HepG2 (cell line): ENCODE data around the gene HOXC9. TPM values are rescaled to one million over a fixed set of nuclear protein-coding genes. Genes with fewer than 3 reads are reported as not detected.

Experiments
- ATAC-seq: fragments of 200-7000 bp; cut with Tn5 transposase; 3 replicates; pipeline ENCODE4 v1.9.1; 2020; ENCODE audit warnings: mild to moderate bottlenecking, moderate library complexity
- BruUV-seq: library from RNA; stranded (reverse); fragments of 400-500 nt; replicated peaks from 2 replicates; lab custom pipeline; 2021; lab: Mats Ljungman, UMichigan
- CTCF ChIA-PET: fragments of 300-600 bp; formaldehyde crosslinking; extraction: SDS; loops from one replicate; lab custom pipeline; 2021; ENCODE audit warnings: low total read pairs, inconsistent platforms, low intra/inter-chr PET ratio; lab: Yijun Ruan, JAX
- POLR2A ChIA-PET: fragments of 350-600 bp; sonication (Branson Sonifier 250); formaldehyde crosslinking; loops from one replicate; lab custom pipeline; 2020; ENCODE audit warnings: antibody characterized with exemption, inconsistent platforms; lab: Yijun Ruan, JAX
- DNase-seq: peaks from one replicate; pipeline ENCODE4 v3.0.0-alpha.2; 2015; ENCODE audit warnings: low spot score
- FAIRE-seq: peaks from 3 replicates; lab custom pipeline; 2011; peaks lifted over from hg19 to GRCh38; lab: Jason Lieb, UNC
- H2AFZ ChIP-seq: one replicate; pipeline ENCODE4 v1.6.1; 2011; ENCODE audit warnings: low read length, inconsistent platforms
- H3K27ac ChIP-seq: fragments of 300-600 bp; 3 replicates; pipeline ENCODE4 v1.8.0; 2011; ENCODE audit warnings: mixed run types, mild to moderate bottlenecking, mixed read lengths, low read length, inconsistent platforms; ENCODE audit not compliant: insufficient read depth; ENCODE audit errors: extremely low read length
- H3K27me3 ChIP-seq, 2 experiments: fragments of 200-600 bp in 1 of 2; 2 replicates in 1 of 2; 3 replicates in 1 of 2; pipeline versions ENCODE4 v1.6.0 to v1.8.0; 2011; ENCODE audit warnings: low read length in 2 of 2, mild to moderate bottlenecking in 2 of 2, moderate library complexity in 2 of 2, inconsistent platforms in 1 of 2; ENCODE audit not compliant: insufficient read depth in 2 of 2, control insufficient read depth in 1 of 2
- H3K36me3 ChIP-seq, 2 experiments: fragments of 200-600 bp in 1 of 2; replicated peaks in 1 of 2; 2 replicates in 1 of 2; 3 replicates in 1 of 2; pipeline versions ENCODE4 v1.5.1 to v1.8.0; 2011; ENCODE audit warnings: low read length in 2 of 2, inconsistent platforms in 1 of 2; ENCODE audit not compliant: insufficient read depth in 2 of 2, control insufficient read depth in 1 of 2
- H3K4me1 ChIP-seq: 2 replicates; pipeline ENCODE4 v1.5.1; 2012; ENCODE audit warnings: low read length, inconsistent platforms; ENCODE audit not compliant: insufficient read depth
- H3K4me2 ChIP-seq: 2 replicates; pipeline ENCODE4 v1.6.0; 2011; ENCODE audit warnings: low read depth, low read length, inconsistent platforms
- H3K4me3 ChIP-seq, 3 experiments: fragments of 200-600 bp in 1 of 3; sonication (generic), shearing (Covaris generic) in 1 of 3; replicated peaks in 1 of 3; 2 replicates each; pipeline ENCODE4 v1.5.1; 2011 to 2016; ENCODE audit warnings: low read length in 3 of 3, inconsistent platforms in 2 of 3, low read depth in 2 of 3, mild to moderate bottlenecking in 2 of 3, control low read depth in 1 of 3, mixed read lengths in 1 of 3; ENCODE audit not compliant: insufficient read depth in 1 of 3
- H3K79me2 ChIP-seq: one replicate; pipeline ENCODE4 v1.6.1; 2011; ENCODE audit warnings: low read length, inconsistent platforms; ENCODE audit not compliant: insufficient read depth
- H3K9ac ChIP-seq: 2 replicates; pipeline ENCODE4 v1.6.0; 2011; ENCODE audit warnings: mild to moderate bottlenecking, low read depth, low read length, inconsistent platforms; ENCODE audit not compliant: insufficient read depth
- H3K9me3 ChIP-seq: 2 replicates; pipeline ENCODE4 v1.5.1; 2012; ENCODE audit warnings: mild to moderate bottlenecking, low read length
- H4K20me1 ChIP-seq: 2 replicates; pipeline ENCODE4 v1.6.0; 2011; ENCODE audit warnings: inconsistent platforms, mild to moderate bottlenecking, low read length, moderate library complexity; ENCODE audit not compliant: insufficient read depth
- FOXO4 ChIP-seq: sonication (generic); formaldehyde crosslinking; conservative IDR thresholded peaks from 2 replicates; pipeline ENCODE4 v1.8.1; 2023; ENCODE audit warnings: missing genetic modification reagents
- FOXP1 ChIP-seq, 2 experiments: fragments of 450-650 bp in 1 of 2; IDR thresholded peaks; 2 replicates each; pipeline ENCODE4 v1.6.1; 2017 to 2018; ENCODE audit warnings: antibody characterized with exemption in 1 of 2
- KMT2A ChIP-seq: sonication (generic); formaldehyde crosslinking; IDR thresholded peaks from 2 replicates; pipeline ENCODE4 v1.4.0; 2020; ENCODE audit warnings: missing genetic modification reagents
- MBD4 ChIP-seq: IDR thresholded peaks from 2 replicates; pipeline ENCODE4 v1.6.1; 2012; ENCODE audit warnings: low read length, inconsistent platforms, borderline replicate concordance
- NCOA5 ChIP-seq: sonication (generic); formaldehyde crosslinking; IDR thresholded peaks from 2 replicates; pipeline ENCODE4 v1.4.0; 2020; ENCODE audit warnings: missing genetic modification reagents
- NR2F6 ChIP-seq, 2 experiments: IDR thresholded peaks; 2 replicates each; pipeline ENCODE4 v1.6.1; 2016; ENCODE audit warnings: antibody characterized with exemption in 1 of 2, mild to moderate bottlenecking in 1 of 2
- PLSCR1 ChIP-seq: sonication (generic); formaldehyde crosslinking; IDR thresholded peaks from 2 replicates; pipeline ENCODE4 v1.5.0; 2020; ENCODE audit warnings: missing genetic modification reagents, mild to moderate bottlenecking, borderline replicate concordance
- SP5 ChIP-seq: IDR thresholded peaks from 2 replicates; pipeline ENCODE4 v1.6.1; 2016; ENCODE audit warnings: low read depth, borderline replicate concordance
- UBTF ChIP-seq: sonication (generic); formaldehyde crosslinking; IDR thresholded peaks from 2 replicates; pipeline ENCODE4 v1.4.0; 2020; ENCODE audit warnings: mild to moderate bottlenecking, missing genetic modification reagents
- ZNF281 ChIP-seq: sonication (generic); formaldehyde crosslinking; IDR thresholded peaks from 2 replicates; pipeline ENCODE4 v1.4.0; 2020; ENCODE audit warnings: missing genetic modification reagents, borderline replicate concordance
- ZNF337 ChIP-seq: sonication (generic); formaldehyde crosslinking; IDR thresholded peaks from 2 replicates; pipeline ENCODE4 v1.5.1; 2020; ENCODE audit warnings: missing genetic modification reagents, low read depth, mild to moderate bottlenecking, borderline replicate concordance
- ZNF446 ChIP-seq: sonication (generic); formaldehyde crosslinking; IDR thresholded peaks from 2 replicates; pipeline ENCODE4 v1.5.0; 2020; ENCODE audit warnings: mild to moderate bottlenecking, missing genetic modification reagents
- ZNF614 ChIP-seq: IDR thresholded peaks from 2 replicates; pipeline ENCODE4 v1.6.1; 2018; ENCODE audit warnings: missing biosample characterization, missing genetic modification reagents, inconsistent platforms, borderline replicate concordance
- WGBS: methylation state at CpG from one replicate; pipeline ENCODE4 v1.1.6; 2017; ENCODE audit warnings: low lambda C conversion rate; 5-methylcytosine and 5-hydroxymethylcytosine counted together
- in situ Hi-C: cut with HindIII; loops from 2 replicates; pipeline ENCODE4 v1.10.0; 2017; ENCODE audit warnings: low pct_unique_long_range_greater_than_20kb; ENCODE audit not compliant: extremely low pct_ligation_motif_present
- intact Hi-C: fragments of 100-400 bp; cut with micrococcal nuclease; formaldehyde crosslinking; loops from one replicate; pipeline ENCODE4 v1.10.0; 2022; ENCODE audit not compliant: unreplicated experiment
- polyA plus RNA-seq, 8 experiments: library from polyadenylated mRNA; depleted of rRNA in 3 of 8; stranded (reverse) in 7 of 8; unstranded in 1 of 8; fragments of >200 nt; fragmentation: Illumina TruSeq in 4 of 8; extraction: Trizol in 4 of 8; gene quantifications; 2 replicates each; pipeline versions ENCODE4 v1.2.1 to v1.2.3, GENCODE V29; 2011 to 2016; ENCODE audit warnings: low read depth in 4 of 8, missing spikeins in 1 of 8, mixed read lengths in 1 of 8; ENCODE audit not compliant: insufficient read depth in 1 of 8
- total RNA-seq, 5 experiments: library from RNA; depleted of rRNA; stranded (reverse); fragments of >200 nt; fragmentation: Illumina TruSeq; extraction: Trizol; gene quantifications; 2 replicates each; pipeline ENCODE4 v1.2.3, GENCODE V29; 2016; ENCODE audit warnings: low read depth in 1 of 5

The HOXC9 gene
- total and polyA plus RNA-seq, 2 of the 13 experiments (the other 11 are each of a cell fraction or from before 2014, with no cell fraction given), result 0.11 to 1.1 TPM

- 0 out of 3 replicates have a peak, but pooled peaks have one; percentile 7 for ATAC-seq
- CTCF ChIA-PET, result interaction anchor here (1.2 kb wide), 1 partner anchor 220 kb away, joined by 3 read pairs; no protein-coding TSS in a partner anchor
- POLR2A ChIA-PET, result interaction anchor here (1.3 kb wide), 1 partner anchor 9 kb away, joined by 5 read pairs; no protein-coding TSS in a partner anchor
- no peak for DNase-seq
- 2% methylated on average over 4 of the region's 4 CpGs for WGBS
- TF ChIP-seq ZNF281 (CRISPR knock-in tag) (no peak), KMT2A (CRISPR knock-in tag) (no peak), ZNF446 (no peak), NR2F6 (IDR thresholded peaks at IDR 0.05) (no peak), NR2F6 (CRISPR knock-in tag; IDR thresholded peaks at IDR 0.05) (no peak), MBD4 (no peak), ZNF614 (CRISPR knock-in tag) (no peak), FOXO4 (CRISPR knock-in tag) (no peak), ZNF337 (CRISPR knock-in tag) (no peak), FOXP1 (IDR thresholded peaks at IDR 0.05) (no peak), FOXP1 (CRISPR knock-in tag; IDR thresholded peaks at IDR 0.05) (no peak), UBTF (no peak), SP5 (CRISPR knock-in tag) (no peak), NCOA5 (CRISPR knock-in tag) (no peak), PLSCR1 (CRISPR knock-in tag) (no peak)
- no peak for FAIRE-seq
- in situ Hi-C loops, result no loop called here
- Histone ChIP-seq H3K27me3 (peaks cover 9 to 39% of the 10 kb centered on the region in 2 experiments; a peak in 4 of 5 replicates), H3K4me2 (peak overlapping the region; percentile 68), H3K27ac (no peak overlapping the region), H3K79me2 (no peaks in the 10 kb centered on the region), H3K4me1 (peaks cover 34% of the 10 kb centered on the region), H3K36me3 (no peaks in the 10 kb centered on the region), H3K4me3 (no peak overlapping the region), H2AFZ (no peak overlapping the region), H3K9me3 (no peaks in the 10 kb centered on the region), H3K9ac (no peak overlapping the region), H4K20me1 (no peaks in the 10 kb centered on the region)
- intact Hi-C loops, result loop anchor here (2.0 kb wide), 1 partner anchor 221 kb away; no protein-coding TSS in a partner anchor
- BruUV-seq, result no TSS peak
Observed at GRCh38 chr12:53987787-53988230, 12.2 kb upstream of the HOXC9 start.
